Endothelial cell of umbilical vein (primary cell): Measurements from ENCODE around the gene DLK1.

Experiments
- EZH2 ChIP-seq: IDR thresholded peaks from 2 replicates; pipeline ENCODE4 v1.6.1; 2012; ENCODE audit warnings: borderline replicate concordance, low read depth, mild to moderate bottlenecking, moderate library complexity, low read length, inconsistent platforms; ENCODE audit not compliant: severe bottlenecking
- POLR2A ChIP-seq: IDR thresholded peaks from 2 replicates; pipeline ENCODE4 v1.6.1; 2012; ENCODE audit warnings: low read depth, mild to moderate bottlenecking, control low read depth, low read length
- TF ChIP-seq, protein P1 (sequence below), 2 donors: IDR thresholded peaks; 1 replicate in 1 of 2; 2 replicates in 1 of 2; pipeline ENCODE4 v1.5.1; 2011; ENCODE audit warnings: low read length in 2 of 2, mild to moderate bottlenecking in 2 of 2, moderate library complexity in 2 of 2, control low read depth in 1 of 2, inconsistent platforms in 1 of 2, low read depth in 1 of 2; ENCODE audit not compliant: insufficient read depth in 1 of 2; ENCODE audit errors: extremely low read depth in 1 of 2

DNA sequence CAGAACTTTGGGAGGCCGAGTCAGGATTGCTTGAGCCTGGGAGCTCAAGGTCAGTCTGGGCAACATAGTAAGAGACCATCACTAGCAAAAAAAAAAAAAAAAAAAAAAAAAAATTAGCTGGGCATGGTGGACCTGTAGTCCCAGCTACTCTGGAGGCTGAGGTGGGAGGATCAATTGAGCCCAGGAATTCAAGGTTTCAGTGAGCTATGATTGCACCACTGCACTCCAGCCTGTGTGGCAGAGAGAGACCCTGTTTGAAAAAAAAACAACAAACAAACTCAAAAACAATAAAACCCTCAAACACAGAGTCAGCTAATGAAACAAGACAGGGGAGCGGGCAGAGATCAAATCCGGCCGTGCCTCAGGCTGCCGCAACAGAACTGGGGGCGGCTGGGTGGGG, 41.7 kb upstream of the DLK1 start:
- TF ChIP-seq, protein P1, sequence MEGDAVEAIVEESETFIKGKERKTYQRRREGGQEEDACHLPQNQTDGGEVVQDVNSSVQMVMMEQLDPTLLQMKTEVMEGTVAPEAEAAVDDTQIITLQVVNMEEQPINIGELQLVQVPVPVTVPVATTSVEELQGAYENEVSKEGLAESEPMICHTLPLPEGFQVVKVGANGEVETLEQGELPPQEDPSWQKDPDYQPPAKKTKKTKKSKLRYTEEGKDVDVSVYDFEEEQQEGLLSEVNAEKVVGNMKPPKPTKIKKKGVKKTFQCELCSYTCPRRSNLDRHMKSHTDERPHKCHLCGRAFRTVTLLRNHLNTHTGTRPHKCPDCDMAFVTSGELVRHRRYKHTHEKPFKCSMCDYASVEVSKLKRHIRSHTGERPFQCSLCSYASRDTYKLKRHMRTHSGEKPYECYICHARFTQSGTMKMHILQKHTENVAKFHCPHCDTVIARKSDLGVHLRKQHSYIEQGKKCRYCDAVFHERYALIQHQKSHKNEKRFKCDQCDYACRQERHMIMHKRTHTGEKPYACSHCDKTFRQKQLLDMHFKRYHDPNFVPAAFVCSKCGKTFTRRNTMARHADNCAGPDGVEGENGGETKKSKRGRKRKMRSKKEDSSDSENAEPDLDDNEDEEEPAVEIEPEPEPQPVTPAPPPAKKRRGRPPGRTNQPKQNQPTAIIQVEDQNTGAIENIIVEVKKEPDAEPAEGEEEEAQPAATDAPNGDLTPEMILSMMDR (IDR thresholded peaks at IDR 0.05; ENCODE audit: extremely low read depth in 1 of 2, insufficient read depth in 1 of 2, low read depth in 1 of 2, low read length in 2 of 2) = no peak
- TF ChIP-seq POLR2A = no peak
- TF ChIP-seq EZH2 = no peak
